ENCODE results near the gene ROR2.

ROR2 gene

GRCh38 chr9:91805031-91805430, 145.0 kb downstream of the ROR2 start:
- TF ChIP-seq REST (IDR thresholded peaks at IDR 0.05; ENCODE audit: insufficient read depth in 1 of 2, low read depth in 2 of 2, low read length in 2 of 2) = no peak

- TF ChIP-seq REST (IDR thresholded peaks at IDR 0.05; ENCODE audit: insufficient read depth in 1 of 2, low read depth in 2 of 2, low read length in 2 of 2) = no peak
These were observed 145.9 kb downstream of the ROR2 start for GRCh38 chr9:91803970-91804752.

- TF ChIP-seq REST (IDR thresholded peaks at IDR 0.05; ENCODE audit: insufficient read depth in 1 of 2, low read depth in 2 of 2, low read length in 2 of 2) (no peak), SIN3A (IDR thresholded peaks at IDR 0.05; ENCODE audit: borderline replicate concordance, insufficient read depth, low read length) (no peak), TAF1 (IDR thresholded peaks at IDR 0.05; ENCODE audit: borderline replicate concordance, insufficient read depth, low read length) (no peak), FOXP2 (optimal IDR thresholded peaks at IDR 0.05; ENCODE audit: borderline replicate concordance, extremely low read depth, extremely low read length, insufficient read depth) (no peak), POLR2AphosphoS5 (IDR thresholded peaks at IDR 0.05; ENCODE audit: low read depth, low read length) (no peak)
These were observed 146.7 kb downstream of the ROR2 start for GRCh38 chr9:91803151-91803940.

GRCh38 chr9:91802391-91802790, 147.6 kb downstream of the ROR2 start:
- TF ChIP-seq POLR2AphosphoS5 (IDR thresholded peaks at IDR 0.05; ENCODE audit: low read depth, low read length) (no peak), FOXP2 (optimal IDR thresholded peaks at IDR 0.05; ENCODE audit: borderline replicate concordance, extremely low read depth, extremely low read length, insufficient read depth) (no peak), REST (IDR thresholded peaks at IDR 0.05; ENCODE audit: insufficient read depth in 1 of 2, low read depth in 2 of 2, low read length in 2 of 2) (no peak), TAF1 (IDR thresholded peaks at IDR 0.05; ENCODE audit: borderline replicate concordance, insufficient read depth, low read length) (no peak), SIN3A (IDR thresholded peaks at IDR 0.05; ENCODE audit: borderline replicate concordance, insufficient read depth, low read length) (no peak)
